ENCODE results near the gene ZNF383.
"Not testable (repeated sequence)": the region's sequence is repeated elsewhere in the genome, so short reads cannot be mapped to it uniquely, and the experiment has no call there.

ZNF383 gene

DNA sequence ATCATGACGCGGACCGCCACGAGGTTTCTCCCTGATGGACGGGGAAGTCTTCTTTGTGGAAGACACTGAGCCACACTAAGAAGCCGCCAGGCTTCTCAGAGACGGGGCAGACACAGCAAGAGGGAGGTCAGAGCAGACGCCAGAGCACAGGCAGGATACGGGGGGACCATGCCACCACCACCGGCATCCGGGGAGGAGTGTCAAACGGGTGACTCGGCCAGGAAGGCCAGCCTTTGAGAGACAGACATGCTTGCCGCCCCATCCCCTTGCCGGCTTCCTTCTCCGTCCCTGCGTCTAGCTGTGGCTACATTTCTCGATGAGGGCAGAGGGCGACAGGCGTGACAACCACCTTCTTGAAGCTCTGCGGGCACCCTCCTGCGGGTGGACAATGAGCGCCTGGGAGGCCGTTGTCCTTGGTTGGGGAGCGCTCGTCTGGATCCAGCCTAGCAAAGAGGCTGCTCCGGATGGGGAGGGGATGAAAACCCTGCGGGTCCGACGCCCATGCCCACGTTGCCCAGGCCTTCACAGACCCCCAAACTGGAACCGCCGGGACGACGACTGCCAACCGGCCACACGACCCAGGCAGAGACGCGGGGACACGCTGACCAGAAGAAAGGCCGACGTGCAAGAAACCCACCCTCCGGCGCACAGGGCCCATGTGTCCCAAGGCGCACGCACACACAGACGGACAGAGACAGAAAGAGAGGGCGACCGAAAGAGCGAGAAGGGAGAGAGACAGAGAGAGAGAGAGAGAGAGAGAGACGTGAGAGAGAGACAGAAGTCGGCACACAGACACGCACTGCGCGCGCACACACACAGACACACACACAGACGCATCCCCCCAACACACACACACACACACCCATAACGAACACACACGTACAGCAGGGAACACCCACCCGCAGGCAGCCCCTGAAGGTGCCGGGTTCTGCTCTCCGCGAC, 75.3 kb downstream of the ZNF383 start:
- in situ Hi-C loops (cut with HindIII; ENCODE audit: low sequenced_read_pairs) = not testable (repeated sequence)

DNA sequence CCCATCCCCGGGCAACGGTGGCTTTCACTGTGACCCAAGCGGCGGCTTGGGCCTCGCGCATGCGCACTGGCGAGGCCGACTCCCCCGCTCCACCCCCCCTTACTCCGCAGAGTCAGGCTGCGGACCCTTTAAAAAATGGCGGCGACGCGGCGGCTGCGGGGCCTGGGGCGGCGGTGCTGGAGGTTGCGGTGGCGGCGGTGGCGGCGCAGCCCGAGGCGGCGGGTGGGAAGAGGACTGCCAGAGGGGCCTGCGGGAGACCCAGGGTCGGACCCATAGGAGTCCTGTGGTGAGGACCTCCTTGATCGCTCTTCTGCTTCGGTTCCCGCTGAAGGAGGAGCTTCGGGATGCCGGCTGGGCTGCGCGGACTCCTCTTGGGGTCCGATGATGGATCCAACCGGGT, 76.2 kb downstream of the ZNF383 start:
- in situ Hi-C loops (cut with HindIII; ENCODE audit: low sequenced_read_pairs) = not testable (repeated sequence)
